K562 (cell line): ENCODE data around the gene MTO1. TPM values are rescaled to one million over a fixed set of nuclear protein-coding genes. Genes with fewer than 3 reads are reported as not detected.

Experiments used
- BDP1 ChIP-seq: IDR thresholded peaks from 3 replicates; pipeline ENCODE4 v1.6.1; 2011; ENCODE audit not compliant: insufficient read length, insufficient read depth
- C11orf30 ChIP-seq: fragments of 450-650 bp; IDR thresholded peaks from 2 replicates; pipeline ENCODE4 v1.6.1; 2016; ENCODE audit warnings: low read depth, mild to moderate bottlenecking
- ELF2 ChIP-seq: fragments of 250-450 bp; sonication (Bioruptor Pico); IDR thresholded peaks from 2 replicates; pipeline ENCODE4 v1.5.0; 2021; ENCODE audit warnings: mild to moderate bottlenecking
- KAT8 ChIP-seq: fragments of 450-650 bp; IDR thresholded peaks from 2 replicates; pipeline ENCODE4 v1.6.1; 2016; ENCODE audit warnings: low read depth, mild to moderate bottlenecking
- L3MBTL2 ChIP-seq: fragments of 450-650 bp; IDR thresholded peaks from 2 replicates; pipeline ENCODE4 v1.6.1; 2016; ENCODE audit warnings: mild to moderate bottlenecking, moderate library complexity
- MAX ChIP-seq: sonication (generic); formaldehyde crosslinking; IDR thresholded peaks from 2 replicates; pipeline ENCODE4 v1.9.0; 2022; ENCODE audit warnings: mild to moderate bottlenecking, missing genetic modification reagents
- MYBL2 ChIP-seq, 2 experiments: fragments of 450-650 bp in 1 of 2; sonication (generic) in 1 of 2; formaldehyde crosslinking in 1 of 2; IDR thresholded peaks; 2 replicates each; pipeline versions ENCODE4 v1.6.1 to v1.8.1; 2017 to 2022; ENCODE audit warnings: borderline replicate concordance in 1 of 2, inconsistent platforms in 1 of 2, low read depth in 1 of 2, mild to moderate bottlenecking in 1 of 2, missing genetic modification reagents in 1 of 2, moderate library complexity in 1 of 2
- NFE2L1 ChIP-seq: fragments of 450-650 bp; IDR thresholded peaks from 2 replicates; pipeline ENCODE4 v1.6.1; 2016; ENCODE audit warnings: missing genetic modification characterization, low read depth, mild to moderate bottlenecking, missing compliant biosample characterization, moderate library complexity, borderline replicate concordance
- RBM34 ChIP-seq: fragments of 200-400 bp; formaldehyde crosslinking; IDR thresholded peaks from 2 replicates; pipeline ENCODE4 v1.6.1; 2018; ENCODE audit warnings: low read length, borderline replicate concordance; ENCODE audit not compliant: insufficient read depth
- RCOR1 ChIP-seq, 2 experiments: IDR thresholded peaks; 2 replicates each; pipeline ENCODE4 v1.6.1; 2012; ENCODE audit warnings: low read depth in 2 of 2, low read length in 2 of 2, borderline replicate concordance in 1 of 2, improper control_type of control experiment in 1 of 2
- SMARCE1 ChIP-seq: fragments of 450-650 bp; IDR thresholded peaks from 2 replicates; pipeline ENCODE4 v1.7.1; 2016; ENCODE audit warnings: mild to moderate bottlenecking
- STAG1 ChIP-seq: sonication (generic); formaldehyde crosslinking; IDR thresholded peaks from 2 replicates; pipeline ENCODE4 v1.5.0; 2020; ENCODE audit warnings: missing genetic modification reagents, borderline replicate concordance
- ZNF134 ChIP-seq: fragments of 250-450 bp; sonication (Bioruptor Pico); conservative IDR thresholded peaks from 2 replicates; pipeline ENCODE4 v1.4.0; 2020
- ZNF77 ChIP-seq: fragments of 250-450 bp; sonication (Bioruptor Pico); IDR thresholded peaks from 2 replicates; pipeline ENCODE4 v1.5.0; 2020
- polyA plus RNA-seq, 8 experiments: library from polyadenylated mRNA; depleted of rRNA in 4 of 8; stranded (reverse) in 5 of 8; unstranded in 3 of 8; fragments of >200 nt; fragmentation: Nextera tagmentation in 2 of 8; fragmentation: Illumina TruSeq in 1 of 8; extraction: Ambion mirVana in 2 of 8; extraction: Trizol in 1 of 8; gene quantifications; 2 replicates each; pipeline versions ENCODE4 v1.2.1 to v1.2.3, GENCODE V29; 2011 to 2014; ENCODE audit warnings: inconsistent platforms in 1 of 8, missing spikeins in 1 of 8
- total RNA-seq, 7 experiments: library from RNA; depleted of rRNA in 6 of 7; stranded (reverse); fragments of >200 nt in 6 of 7; fragmentation: Illumina TruSeq in 2 of 7; extraction: Trizol in 2 of 7; gene quantifications; 2 replicates each; pipeline versions ENCODE4 v1.2.1 to v1.2.3, GENCODE V29; 2011 to 2021; ENCODE audit warnings: low replicate concordance in 1 of 7
- TF ChIP-seq, protein P1 (sequence below), 2 experiments: fragments of 450-650 bp; IDR thresholded peaks; 2 replicates each; pipeline ENCODE4 v1.6.1; 2016; ENCODE audit warnings: mild to moderate bottlenecking in 2 of 2, borderline replicate concordance in 1 of 2, low read depth in 1 of 2, moderate library complexity in 1 of 2
- TF ChIP-seq, protein P2 (sequence below): sonication (generic); formaldehyde crosslinking; IDR thresholded peaks from 2 replicates; pipeline ENCODE4 v1.8.0; 2022; ENCODE audit warnings: mild to moderate bottlenecking, missing genetic modification reagents, borderline replicate concordance

MTO1 gene
- total and polyA plus RNA-seq, 9 of the 15 experiments (the other 6 are each of a cell fraction or from before 2014, with no cell fraction given) = 33.4 to 62.3 (median 50.6) TPM

- TF ChIP-seq, protein P1, sequence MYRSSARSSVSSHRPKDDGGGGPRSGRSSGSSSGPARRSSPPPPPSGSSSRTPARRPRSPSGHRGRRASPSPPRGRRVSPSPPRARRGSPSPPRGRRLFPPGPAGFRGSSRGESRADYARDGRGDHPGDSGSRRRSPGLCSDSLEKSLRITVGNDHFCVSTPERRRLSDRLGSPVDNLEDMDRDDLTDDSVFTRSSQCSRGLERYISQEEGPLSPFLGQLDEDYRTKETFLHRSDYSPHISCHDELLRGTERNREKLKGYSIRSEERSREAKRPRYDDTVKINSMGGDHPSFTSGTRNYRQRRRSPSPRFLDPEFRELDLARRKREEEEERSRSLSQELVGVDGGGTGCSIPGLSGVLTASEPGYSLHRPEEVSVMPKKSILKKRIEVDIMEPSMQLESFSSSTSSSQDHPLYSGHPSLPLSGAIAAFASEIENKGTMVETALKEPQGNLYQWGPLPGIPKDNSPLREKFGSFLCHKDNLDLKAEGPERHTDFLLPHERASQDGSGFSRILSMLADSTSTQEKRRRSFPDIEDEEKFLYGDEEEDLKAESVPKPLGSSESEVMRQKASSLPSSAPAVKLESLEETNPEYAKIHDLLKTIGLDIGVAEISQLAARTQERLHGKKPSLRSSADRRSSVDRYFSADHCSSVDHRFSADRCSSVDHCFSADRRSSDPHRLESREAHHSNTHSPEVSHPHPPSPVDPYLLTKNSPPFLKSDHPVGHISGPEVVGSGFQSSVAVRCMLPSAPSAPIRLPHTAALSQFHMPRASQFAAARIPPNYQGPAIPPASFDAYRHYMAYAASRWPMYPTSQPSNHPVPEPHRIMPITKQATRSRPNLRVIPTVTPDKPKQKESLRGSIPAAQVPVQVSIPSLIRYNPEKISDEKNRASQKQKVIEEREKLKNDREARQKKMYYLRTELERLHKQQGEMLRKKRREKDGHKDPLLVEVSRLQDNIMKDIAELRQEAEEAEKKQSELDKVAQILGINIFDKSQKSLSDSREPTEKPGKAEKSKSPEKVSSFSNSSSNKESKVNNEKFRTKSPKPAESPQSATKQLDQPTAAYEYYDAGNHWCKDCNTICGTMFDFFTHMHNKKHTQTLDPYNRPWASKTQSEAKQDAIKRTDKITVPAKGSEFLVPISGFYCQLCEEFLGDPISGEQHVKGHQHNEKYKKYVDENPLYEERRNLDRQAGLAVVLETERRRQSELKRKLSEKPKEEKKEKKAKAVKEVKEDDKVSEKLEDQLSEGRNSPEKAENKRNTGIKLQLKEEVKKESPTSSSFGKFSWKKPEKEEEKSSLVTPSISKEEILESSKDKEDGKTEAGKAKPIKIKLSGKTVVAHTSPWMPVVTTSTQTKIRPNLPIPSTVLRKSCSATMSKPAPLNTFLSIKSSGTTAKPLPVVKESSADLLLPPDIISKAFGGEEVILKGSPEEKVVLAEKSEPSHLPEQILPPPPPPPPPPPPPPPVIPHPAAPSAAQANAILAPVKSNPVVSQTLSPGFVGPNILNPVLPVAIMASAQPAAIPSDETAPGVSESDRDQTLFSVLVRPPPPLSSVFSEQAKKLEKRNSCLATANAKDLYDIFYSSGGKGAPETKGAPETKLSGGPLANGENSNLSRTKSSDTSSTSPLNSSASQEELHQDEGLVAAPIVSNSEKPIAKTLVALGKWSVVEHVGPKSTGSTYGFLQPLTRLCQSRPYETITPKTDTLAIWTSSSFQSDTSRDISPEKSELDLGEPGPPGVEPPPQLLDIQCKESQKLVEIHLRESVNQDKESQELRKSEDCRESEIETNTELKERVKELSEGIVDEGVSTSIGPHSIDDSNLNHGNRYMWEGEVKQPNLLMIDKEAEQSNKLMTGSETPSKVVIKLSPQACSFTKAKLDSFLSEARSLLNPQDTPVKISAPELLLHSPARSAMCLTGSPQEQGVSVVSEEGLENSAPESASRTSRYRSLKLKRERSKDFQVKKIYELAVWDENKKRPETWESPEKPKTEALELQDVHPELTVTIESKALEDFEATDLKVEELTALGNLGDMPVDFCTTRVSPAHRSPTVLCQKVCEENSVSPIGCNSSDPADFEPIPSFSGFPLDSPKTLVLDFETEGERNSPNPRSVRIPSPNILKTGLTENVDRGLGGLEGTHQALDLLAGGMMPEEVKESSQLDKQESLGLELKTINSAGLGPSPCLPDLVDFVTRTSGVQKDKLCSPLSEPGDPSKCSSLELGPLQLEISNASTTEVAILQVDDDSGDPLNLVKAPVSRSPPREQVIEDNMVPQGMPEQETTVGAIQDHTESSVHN (IDR thresholded peaks at IDR 0.05; ENCODE audit: borderline replicate concordance in 1 of 2, low read depth in 1 of 2) = no peak
- TF ChIP-seq, protein P2, sequence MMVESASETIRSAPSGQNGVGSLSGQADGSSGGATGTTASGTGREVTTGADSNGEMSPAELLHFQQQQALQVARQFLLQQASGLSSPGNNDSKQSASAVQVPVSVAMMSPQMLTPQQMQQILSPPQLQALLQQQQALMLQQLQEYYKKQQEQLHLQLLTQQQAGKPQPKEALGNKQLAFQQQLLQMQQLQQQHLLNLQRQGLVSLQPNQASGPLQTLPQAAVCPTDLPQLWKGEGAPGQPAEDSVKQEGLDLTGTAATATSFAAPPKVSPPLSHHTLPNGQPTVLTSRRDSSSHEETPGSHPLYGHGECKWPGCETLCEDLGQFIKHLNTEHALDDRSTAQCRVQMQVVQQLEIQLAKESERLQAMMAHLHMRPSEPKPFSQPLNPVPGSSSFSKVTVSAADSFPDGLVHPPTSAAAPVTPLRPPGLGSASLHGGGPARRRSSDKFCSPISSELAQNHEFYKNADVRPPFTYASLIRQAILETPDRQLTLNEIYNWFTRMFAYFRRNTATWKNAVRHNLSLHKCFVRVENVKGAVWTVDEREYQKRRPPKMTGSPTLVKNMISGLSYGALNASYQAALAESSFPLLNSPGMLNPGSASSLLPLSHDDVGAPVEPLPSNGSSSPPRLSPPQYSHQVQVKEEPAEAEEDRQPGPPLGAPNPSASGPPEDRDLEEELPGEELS (CRISPR knock-in tag) = 0 out of 2 replicates have a peak, but pooled peaks have one; percentile 15
- TF ChIP-seq RBM34 = no peak
- peak; percentile 89 for TF ChIP-seq C11orf30
- no peak for TF ChIP-seq ZNF134 (CRISPR knock-in tag)
- TF ChIP-seq RCOR1 (IDR thresholded peaks at IDR 0.05; ENCODE audit: borderline replicate concordance in 1 of 2, low read depth in 2 of 2, low read length in 2 of 2) = no peak
- TF ChIP-seq L3MBTL2 = 0 out of 2 replicates have a peak, but pooled peaks have one; percentile 36
- TF ChIP-seq SMARCE1 = peak; percentile 35; the same call in 1 of the 2 replicates
- no peak for TF ChIP-seq BDP1
- TF ChIP-seq MYBL2 (IDR thresholded peaks at IDR 0.05; ENCODE audit: low read depth) = no peak
- no peak for TF ChIP-seq MYBL2 (CRISPR knock-in tag; IDR thresholded peaks at IDR 0.05; ENCODE audit: borderline replicate concordance)
- TF ChIP-seq MAX (CRISPR knock-in tag) = peak; percentile 56; the same call in 1 of the 2 replicates
- TF ChIP-seq STAG1 (CRISPR knock-in tag) = no peak
- no peak for TF ChIP-seq KAT8
- TF ChIP-seq ZNF77 = no peak
- TF ChIP-seq NFE2L1 = no peak
- TF ChIP-seq ELF2 (CRISPR knock-in tag) = no peak
Observed at GRCh38 chr6:73461537-73462350, at the start of gene MTO1 (continued).
